ENCODE results near the gene AGAP1. TPM values are rescaled to one million over a fixed set of nuclear protein-coding genes. Genes with fewer than 3 reads are reported as not detected.

AGAP1 gene
- total RNA-seq, 4 donors from 2014 or later, result 33.7 to 55.2 (median 37.5) TPM

GRCh38 chr2:236014408-236015131 is 520.7 kb downstream of the AGAP1 start:
- Histone ChIP-seq H3K9me3 (no peaks in the 10 kb centered on the region), H3K36me3 (peaks cover 0 to 16% of the 10 kb centered on the region in 2 donors), H3K4me1 (no peaks in the 10 kb centered on the region), H3K27ac (no peak overlapping the region), H3K4me3 (no peak overlapping the region), H3K27me3 (no peaks in the 10 kb centered on the region)
- 79 to 86% methylated on average over 9 to 12 of the region's 25 CpGs for WGBS, 2 donors (ENCODE audit: low coverage in 1 of 2)
- ATAC-seq, result no peak
- TF ChIP-seq POLR2A (IDR thresholded peaks at IDR 0.05) (no peak), EP300 (IDR thresholded peaks at IDR 0.05) (no peak), POLR2AphosphoS5 (IDR thresholded peaks at IDR 0.05) (no peak)
- TF ChIP-seq, protein P1, sequence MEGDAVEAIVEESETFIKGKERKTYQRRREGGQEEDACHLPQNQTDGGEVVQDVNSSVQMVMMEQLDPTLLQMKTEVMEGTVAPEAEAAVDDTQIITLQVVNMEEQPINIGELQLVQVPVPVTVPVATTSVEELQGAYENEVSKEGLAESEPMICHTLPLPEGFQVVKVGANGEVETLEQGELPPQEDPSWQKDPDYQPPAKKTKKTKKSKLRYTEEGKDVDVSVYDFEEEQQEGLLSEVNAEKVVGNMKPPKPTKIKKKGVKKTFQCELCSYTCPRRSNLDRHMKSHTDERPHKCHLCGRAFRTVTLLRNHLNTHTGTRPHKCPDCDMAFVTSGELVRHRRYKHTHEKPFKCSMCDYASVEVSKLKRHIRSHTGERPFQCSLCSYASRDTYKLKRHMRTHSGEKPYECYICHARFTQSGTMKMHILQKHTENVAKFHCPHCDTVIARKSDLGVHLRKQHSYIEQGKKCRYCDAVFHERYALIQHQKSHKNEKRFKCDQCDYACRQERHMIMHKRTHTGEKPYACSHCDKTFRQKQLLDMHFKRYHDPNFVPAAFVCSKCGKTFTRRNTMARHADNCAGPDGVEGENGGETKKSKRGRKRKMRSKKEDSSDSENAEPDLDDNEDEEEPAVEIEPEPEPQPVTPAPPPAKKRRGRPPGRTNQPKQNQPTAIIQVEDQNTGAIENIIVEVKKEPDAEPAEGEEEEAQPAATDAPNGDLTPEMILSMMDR (IDR thresholded peaks at IDR 0.05), result no peak

DNA sequence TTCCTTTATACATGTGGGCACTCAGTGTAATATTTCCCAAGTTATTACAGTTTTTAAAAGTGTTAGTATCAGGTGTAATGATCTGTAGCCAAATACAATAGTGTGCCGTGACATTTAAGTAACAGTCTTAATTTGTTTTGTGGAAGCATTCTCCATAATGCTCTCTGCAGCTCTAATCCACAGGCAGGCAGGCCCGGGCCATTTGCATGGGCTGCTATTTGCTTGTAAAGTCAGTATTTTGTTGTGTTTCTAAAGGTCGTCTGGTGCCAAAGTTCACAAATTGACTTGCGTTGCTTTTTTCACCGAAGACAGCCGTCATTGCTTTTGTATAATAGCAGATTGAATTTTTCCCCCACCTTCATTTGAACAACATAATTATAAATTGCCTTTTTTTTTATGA is 521.3 kb downstream of the AGAP1 start:
- no peaks in the 10 kb centered on the region for H3K9me3 ChIP-seq
- no peaks in the 10 kb centered on the region for H3K4me1 ChIP-seq
- peaks cover 0 to 19% of the 10 kb centered on the region in 2 donors for H3K36me3 ChIP-seq
- TF ChIP-seq POLR2A (IDR thresholded peaks at IDR 0.05) (no peak), EP300 (IDR thresholded peaks at IDR 0.05) (no peak)
- no peaks in the 10 kb centered on the region for H3K27me3 ChIP-seq
- H3K27ac ChIP-seq, result no peak overlapping the region
- 86 to 100% methylated on average over 5 to 6 of the region's 6 CpGs for whole genome bisulfite sequencing, 2 donors (ENCODE audit: low coverage in 1 of 2)
- ATAC-seq, result no peak
- no peak overlapping the region for H3K4me3 ChIP-seq

- H3K9me3 ChIP-seq, result no peaks in the 10 kb centered on the region
- TF ChIP-seq EP300 (IDR thresholded peaks at IDR 0.05) (no peak), POLR2A (IDR thresholded peaks at IDR 0.05) (no peak), POLR2AphosphoS5 (IDR thresholded peaks at IDR 0.05) (no peak)
- TF ChIP-seq, protein P1 (IDR thresholded peaks at IDR 0.05), result no peak
- H3K27me3 ChIP-seq, result no peaks in the 10 kb centered on the region
- H3K36me3 ChIP-seq, result peaks cover 0 to 19% of the 10 kb centered on the region in 2 donors
- no peak overlapping the region for H3K4me3 ChIP-seq
- H3K4me1 ChIP-seq, result peaks cover 0 to 1% (median 0%) of the 10 kb centered on the region in 3 donors
- 100% methylated on average over 1 of the region's 4 CpGs; no CpG with 5 or more reads in 1 of the 2 donors for WGBS, 2 donors (ENCODE audit: low coverage in 1 of 2)
- ATAC-seq, result no peak
- H3K27ac ChIP-seq, result no peak overlapping the region
Observed at GRCh38 chr2:236016496-236016895, 522.7 kb downstream of the AGAP1 start.

GRCh38 chr2:236017446-236017845 is 523.6 kb downstream of the AGAP1 start:
- peaks cover 0 to 19% of the 10 kb centered on the region in 2 donors for H3K36me3 ChIP-seq
- WGBS, 2 donors (ENCODE audit: low coverage in 1 of 2), result 93 to 94% methylated on average over 2 to 3 of the region's 3 CpGs
- peaks cover 0 to 11% (median 0%) of the 10 kb centered on the region in 3 donors for H3K4me1 ChIP-seq
- no peak for TF ChIP-seq POLR2AphosphoS5 (IDR thresholded peaks at IDR 0.05)
- TF ChIP-seq EP300 (IDR thresholded peaks at IDR 0.05), result no peak
- TF ChIP-seq, protein P1 (IDR thresholded peaks at IDR 0.05), result no peak
- H3K27me3 ChIP-seq, result no peaks in the 10 kb centered on the region
- no peaks in the 10 kb centered on the region for H3K9me3 ChIP-seq
- ATAC-seq, result no peak
- H3K27ac ChIP-seq, result no peak overlapping the region
- no peak overlapping the region for H3K4me3 ChIP-seq

GRCh38 chr2:236019434-236019833 is 525.6 kb downstream of the AGAP1 start:
- 72 to 100% methylated on average over 2 of the region's 8 CpGs for WGBS, 2 donors (ENCODE audit: low coverage in 1 of 2)

More at GRCh38 chr2:236019434-236019833, 525.6 kb downstream of the AGAP1 start:
- Histone ChIP-seq H3K27ac (no peak overlapping the region), H3K27me3 (no peaks in the 10 kb centered on the region), H3K4me1 (peaks cover 0 to 13% (median 0%) of the 10 kb centered on the region in 3 donors), H3K4me3 (no peak overlapping the region), H3K9me3 (no peaks in the 10 kb centered on the region), H3K36me3 (peaks cover 0 to 19% of the 10 kb centered on the region in 2 donors)
- TF ChIP-seq, protein P1 (IDR thresholded peaks at IDR 0.05), result no peak
- no peak for TF ChIP-seq POLR2A (IDR thresholded peaks at IDR 0.05)
- no peak for TF ChIP-seq POLR2AphosphoS5 (IDR thresholded peaks at IDR 0.05)
- TF ChIP-seq EP300 (IDR thresholded peaks at IDR 0.05), result no peak
- ATAC-seq, result no peak
